K562 (cell line): Measurements from ENCODE around the gene PHTF2. TPM values are rescaled to one million over a fixed set of nuclear protein-coding genes. Genes with fewer than 3 reads are reported as not detected.
A peak's percentile ranks its signal among the peaks of the same experiment; 100 is the strongest.

Source experiments
- ATAC-seq: fragments of 200-7000 bp; cut with Tn5 transposase; 3 replicates; pipeline ENCODE4 v1.9.1; 2020; ENCODE audit warnings: moderate library complexity
- BruUV-seq: library from RNA; stranded (reverse); fragments of 400-500 nt; replicated peaks from 2 replicates; lab custom pipeline; 2021; lab: Mats Ljungman, UMichigan
- CTCF ChIA-PET: fragments of 300-600 bp; formaldehyde crosslinking; extraction: SDS; loops from one replicate; lab custom pipeline; 2021; ENCODE audit warnings: low intra/inter-chr PET ratio; lab: Yijun Ruan, JAX
- POLR2A ChIA-PET: fragments of 300-600, 350-650 bp; sonication (Branson Sonifier 250); formaldehyde crosslinking; extraction: SDS; loops from one replicate; lab custom pipeline; 2021; ENCODE audit warnings: antibody characterized with exemption, inconsistent platforms; lab: Yijun Ruan, JAX
- DNase-seq, 4 experiments: peaks; one replicate each; pipeline versions ENCODE4 v3.0.0 to v3.0.0-alpha.2; 2011 to 2018; ENCODE audit warnings: low spot score in 3 of 4, mixed read lengths in 3 of 4; ENCODE audit errors: extremely low read depth in 1 of 4
- FAIRE-seq: peaks from 2 replicates; lab custom pipeline; 2011; peaks lifted over from hg19 to GRCh38; lab: Jason Lieb, UNC
- H2AFZ ChIP-seq: 2 replicates; pipeline ENCODE4 v1.6.0; 2011; ENCODE audit warnings: low read depth, low read length, control low read depth, inconsistent platforms
- H3K27ac ChIP-seq: fragments of 200-600 bp; 3 replicates; pipeline ENCODE4 v1.8.0; 2011; ENCODE audit warnings: low read depth, mild to moderate bottlenecking, control low read depth, inconsistent platforms, low read length, moderate library complexity, mixed read lengths; ENCODE audit errors: extremely low read depth
- H3K27me3 ChIP-seq, 2 experiments: fragments of 300-600 bp in 1 of 2; 2 replicates in 1 of 2; 3 replicates in 1 of 2; pipeline versions ENCODE4 v1.6.0 to v1.8.0; 2011; ENCODE audit warnings: inconsistent platforms in 2 of 2, low read length in 2 of 2, mild to moderate bottlenecking in 1 of 2, mixed read lengths in 1 of 2, moderate library complexity in 1 of 2; ENCODE audit not compliant: control insufficient read depth in 2 of 2, insufficient read depth in 2 of 2
- H3K36me3 ChIP-seq: fragments of 300-600 bp; 3 replicates; pipeline ENCODE4 v1.8.0; 2011; ENCODE audit warnings: mild to moderate bottlenecking, low read length, inconsistent platforms; ENCODE audit not compliant: control insufficient read depth, insufficient read depth
- H3K4me1 ChIP-seq, 2 experiments: fragments of 200-600 bp in 1 of 2; replicated peaks in 1 of 2; 2 replicates in 1 of 2; 3 replicates in 1 of 2; pipeline versions ENCODE4 v1.5.1 to v1.8.0; 2011; ENCODE audit warnings: inconsistent platforms in 2 of 2, low read length in 2 of 2, mild to moderate bottlenecking in 1 of 2, mixed read lengths in 1 of 2, moderate library complexity in 1 of 2; ENCODE audit not compliant: control insufficient read depth in 2 of 2, insufficient read depth in 2 of 2
- H3K4me2 ChIP-seq: 2 replicates; pipeline ENCODE4 v1.6.1; 2011; ENCODE audit warnings: low read length, control low read depth, inconsistent platforms, mixed read lengths; ENCODE audit not compliant: insufficient read depth
- H3K4me3 ChIP-seq: fragments of 200-600 bp; sonication (generic), shearing (Covaris generic); 2 replicates; pipeline ENCODE4 v1.5.1; 2016; ENCODE audit warnings: control low read depth, inconsistent platforms
- H3K79me2 ChIP-seq: fragments of 200-600 bp; 3 replicates; pipeline ENCODE4 v1.8.0; 2011; ENCODE audit warnings: low read length, inconsistent platforms; ENCODE audit not compliant: control insufficient read depth, insufficient read depth
- H3K9ac ChIP-seq, 2 experiments: 2 replicates each; pipeline versions ENCODE4 v1.6.0 to v1.6.1; 2011; ENCODE audit warnings: low read depth in 2 of 2, low read length in 2 of 2, control low read depth in 1 of 2, inconsistent platforms in 1 of 2, mild to moderate bottlenecking in 1 of 2, mixed read lengths in 1 of 2; ENCODE audit not compliant: insufficient read depth in 1 of 2
- H3K9me1 ChIP-seq: one replicate; pipeline ENCODE4 v1.6.0; 2011; ENCODE audit warnings: inconsistent platforms, mild to moderate bottlenecking, low read length, moderate library complexity; ENCODE audit not compliant: control insufficient read depth, insufficient read depth
- H3K9me3 ChIP-seq: replicated peaks from 2 replicates; pipeline ENCODE4 v1.5.1; 2011; ENCODE audit warnings: low read depth, low read length, inconsistent platforms; ENCODE audit not compliant: control insufficient read depth, insufficient read depth
- H4K20me1 ChIP-seq: replicated peaks from 2 replicates; pipeline ENCODE4 v1.6.1; 2011; ENCODE audit warnings: low read length, inconsistent platforms, mixed read lengths; ENCODE audit not compliant: control insufficient read depth, insufficient read depth
- SMARCB1 ChIP-seq: IDR thresholded peaks from 2 replicates; pipeline ENCODE4 v1.6.1; 2011; ENCODE audit warnings: improper control_type of control experiment, low read depth; ENCODE audit not compliant: insufficient read length
- TEAD2 ChIP-seq: fragments of 450-650 bp; IDR thresholded peaks from 2 replicates; pipeline ENCODE4 v1.6.1; 2016; ENCODE audit warnings: missing genetic modification characterization, control low read depth, missing compliant biosample characterization
- WHSC1 ChIP-seq: IDR thresholded peaks from one replicate; pipeline ENCODE4 v1.6.1; 2012; ENCODE audit warnings: low read length, control low read depth, inconsistent platforms
- ZNF217 ChIP-seq: sonication (generic); formaldehyde crosslinking; IDR thresholded peaks from 2 replicates; pipeline ENCODE4 v1.8.0; 2022; ENCODE audit warnings: mild to moderate bottlenecking, missing genetic modification reagents
- ZNF583 ChIP-seq: fragments of 250-450 bp; sonication (Bioruptor Pico); IDR thresholded peaks from 2 replicates; pipeline ENCODE4 v1.4.0; 2020
- WGBS: fragments of 100-300 bp; shearing (Covaris generic); methylation state at CpG from one replicate; pipeline ENCODE4 v1.1.6; 2016; ENCODE audit warnings: low coverage, mixed read lengths; ENCODE audit not compliant: insufficient coverage; ENCODE audit errors: missing lambda C conversion rate; 5-methylcytosine and 5-hydroxymethylcytosine counted together
- in situ Hi-C: fragments of 300-500 bp; cut with MboI; formaldehyde crosslinking; loops from 4 replicates; pipeline ENCODE4 v1.15.0; 2018; ENCODE audit warnings: inconsistent platforms, mixed read lengths
- intact Hi-C: fragments of 100-400 bp; cut with micrococcal nuclease; formaldehyde crosslinking; loops from 2 replicates; pipeline ENCODE4 v1.14.2; 2022
- polyA plus RNA-seq, 8 experiments: library from polyadenylated mRNA; depleted of rRNA in 4 of 8; stranded (reverse) in 5 of 8; unstranded in 3 of 8; fragments of >200 nt; fragmentation: Nextera tagmentation in 2 of 8; fragmentation: Illumina TruSeq in 1 of 8; extraction: Ambion mirVana in 2 of 8; extraction: Trizol in 1 of 8; gene quantifications; 2 replicates each; pipeline versions ENCODE4 v1.2.1 to v1.2.3, GENCODE V29; 2011 to 2014; ENCODE audit warnings: inconsistent platforms in 1 of 8, missing spikeins in 1 of 8
- total RNA-seq, 7 experiments: library from RNA; depleted of rRNA in 6 of 7; stranded (reverse); fragments of >200 nt in 6 of 7; fragmentation: Illumina TruSeq in 2 of 7; extraction: Trizol in 2 of 7; gene quantifications; 2 replicates each; pipeline versions ENCODE4 v1.2.1 to v1.2.3, GENCODE V29; 2011 to 2021; ENCODE audit warnings: low replicate concordance in 1 of 7
- TF ChIP-seq, protein P1 (sequence below): fragments of 250-450 bp; sonication (Bioruptor Pico); IDR thresholded peaks from 2 replicates; pipeline ENCODE4 v1.4.0; 2020
- TF ChIP-seq, protein P2 (sequence below): fragments of 450-650 bp; formaldehyde crosslinking; IDR thresholded peaks from 2 replicates; pipeline ENCODE4 v1.4.0; 2020; ENCODE audit warnings: mild to moderate bottlenecking, mixed read lengths

The PHTF2 gene
- total and polyA plus RNA-seq, 9 of the 15 experiments (the other 6 are each of a cell fraction or from before 2014, with no cell fraction given): 17.9 to 43.6 (median 25.4) TPM

DNA sequence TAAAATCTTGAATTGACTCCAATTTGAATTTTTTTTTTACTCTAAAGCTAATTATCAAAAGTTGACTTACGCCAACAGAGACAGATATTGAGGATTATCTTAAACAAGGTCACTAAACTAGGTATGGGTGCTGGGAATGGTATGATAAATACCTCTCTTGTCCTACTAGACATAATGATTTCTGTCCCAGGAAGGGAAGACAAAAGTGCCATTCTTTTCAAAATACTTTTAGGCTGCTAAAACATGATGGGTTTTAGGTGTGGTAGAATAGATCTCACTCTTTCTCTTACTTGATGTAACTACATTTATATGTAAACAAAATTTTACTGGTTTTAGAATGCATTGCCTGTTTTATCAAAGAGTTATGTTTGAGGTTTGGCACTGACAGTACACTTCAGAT is 15.5 kb upstream of the PHTF2 start:
- no peak for FAIRE-seq

DNA sequence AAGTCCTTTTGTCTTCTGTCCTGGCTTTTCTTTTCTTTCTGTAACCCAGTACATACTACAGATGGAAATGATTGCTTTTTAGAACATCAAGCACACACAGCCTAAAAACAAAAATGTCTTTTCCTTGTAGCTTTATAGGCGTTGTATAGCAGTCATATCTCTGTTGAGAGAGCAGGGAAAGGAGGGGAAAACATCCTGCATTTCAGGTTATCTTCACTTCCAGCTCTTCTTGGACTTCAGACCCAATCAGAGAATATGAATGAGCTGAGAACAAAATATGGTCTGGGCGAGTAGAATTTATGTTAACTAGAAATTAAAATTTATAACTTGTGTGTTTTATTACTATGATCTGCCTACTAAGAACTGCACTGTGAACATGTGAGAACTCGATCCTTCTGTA is 15.0 kb upstream of the PHTF2 start:
- Histone ChIP-seq H3K4me1 (peaks cover 0 to 10% of the 10 kb centered on the region in 2 experiments; a peak in 1 of 5 replicates), H3K9me1 (no peaks in the 10 kb centered on the region), H3K27ac (peak overlapping the region; percentile 15; the same call in 1 of the 3 replicates), H3K9me3 (peaks cover 3% of the 10 kb centered on the region; the same call in 1 of the 2 replicates), H3K4me3 (no peak overlapping the region), H3K4me2 (no peak overlapping the region; the same call in 1 of the 2 replicates), H3K79me2 (no peaks in the 10 kb centered on the region), H2AFZ (no peak overlapping the region), H3K36me3 (peaks cover 49% of the 10 kb centered on the region), H3K9ac (no peak overlapping the region), H3K27me3 (no peaks in the 10 kb centered on the region), H4K20me1 (no peaks in the 10 kb centered on the region)
- intact Hi-C loops: no loop called here
- ChIA-PET POLR2A (interaction anchor here (0.7 kb wide), 1 partner anchor 150 kb away, joined by 3 read pairs; no protein-coding TSS in a partner anchor), CTCF (no interaction called here)
- ATAC-seq (peak; percentile 48), DNase-seq (no peak), FAIRE-seq (peak; percentile 40)
- in situ Hi-C loops: no loop called here
- WGBS: 58% methylated on average over 3 of the region's 3 CpGs
- BruUV-seq: no TSS peak
- no peak for TF ChIP-seq ZNF217
- no peak for TF ChIP-seq TEAD2 (tag)
- TF ChIP-seq ZNF583: no peak
- TF ChIP-seq, protein P1, sequence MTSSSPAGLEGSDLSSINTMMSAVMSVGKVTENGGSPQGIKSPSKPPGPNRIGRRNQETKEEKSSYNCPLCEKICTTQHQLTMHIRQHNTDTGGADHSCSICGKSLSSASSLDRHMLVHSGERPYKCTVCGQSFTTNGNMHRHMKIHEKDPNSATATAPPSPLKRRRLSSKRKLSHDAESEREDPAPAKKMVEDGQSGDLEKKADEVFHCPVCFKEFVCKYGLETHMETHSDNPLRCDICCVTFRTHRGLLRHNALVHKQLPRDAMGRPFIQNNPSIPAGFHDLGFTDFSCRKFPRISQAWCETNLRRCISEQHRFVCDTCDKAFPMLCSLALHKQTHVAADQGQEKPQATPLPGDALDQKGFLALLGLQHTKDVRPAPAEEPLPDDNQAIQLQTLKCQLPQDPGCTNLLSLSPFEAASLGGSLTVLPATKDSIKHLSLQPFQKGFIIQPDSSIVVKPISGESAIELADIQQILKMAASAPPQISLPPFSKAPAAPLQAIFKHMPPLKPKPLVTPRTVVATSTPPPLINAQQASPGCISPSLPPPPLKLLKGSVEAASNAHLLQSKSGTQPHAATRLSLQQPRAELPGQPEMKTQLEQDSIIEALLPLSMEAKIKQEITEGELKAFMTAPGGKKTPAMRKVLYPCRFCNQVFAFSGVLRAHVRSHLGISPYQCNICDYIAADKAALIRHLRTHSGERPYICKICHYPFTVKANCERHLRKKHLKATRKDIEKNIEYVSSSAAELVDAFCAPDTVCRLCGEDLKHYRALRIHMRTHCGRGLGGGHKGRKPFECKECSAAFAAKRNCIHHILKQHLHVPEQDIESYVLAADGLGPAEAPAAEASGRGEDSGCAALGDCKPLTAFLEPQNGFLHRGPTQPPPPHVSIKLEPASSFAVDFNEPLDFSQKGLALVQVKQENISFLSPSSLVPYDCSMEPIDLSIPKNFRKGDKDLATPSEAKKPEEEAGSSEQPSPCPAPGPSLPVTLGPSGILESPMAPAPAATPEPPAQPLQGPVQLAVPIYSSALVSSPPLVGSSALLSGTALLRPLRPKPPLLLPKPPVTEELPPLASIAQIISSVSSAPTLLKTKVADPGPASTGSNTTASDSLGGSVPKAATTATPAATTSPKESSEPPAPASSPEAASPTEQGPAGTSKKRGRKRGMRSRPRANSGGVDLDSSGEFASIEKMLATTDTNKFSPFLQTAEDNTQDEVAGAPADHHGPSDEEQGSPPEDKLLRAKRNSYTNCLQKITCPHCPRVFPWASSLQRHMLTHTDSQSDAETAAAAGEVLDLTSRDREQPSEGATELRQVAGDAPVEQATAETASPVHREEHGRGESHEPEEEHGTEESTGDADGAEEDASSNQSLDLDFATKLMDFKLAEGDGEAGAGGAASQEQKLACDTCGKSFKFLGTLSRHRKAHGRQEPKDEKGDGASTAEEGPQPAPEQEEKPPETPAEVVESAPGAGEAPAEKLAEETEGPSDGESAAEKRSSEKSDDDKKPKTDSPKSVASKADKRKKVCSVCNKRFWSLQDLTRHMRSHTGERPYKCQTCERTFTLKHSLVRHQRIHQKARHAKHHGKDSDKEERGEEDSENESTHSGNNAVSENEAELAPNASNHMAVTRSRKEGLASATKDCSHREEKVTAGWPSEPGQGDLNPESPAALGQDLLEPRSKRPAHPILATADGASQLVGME (CRISPR knock-in tag): no peak
- no peak for TF ChIP-seq WHSC1
- TF ChIP-seq SMARCB1: no peak

More for the DNA sequence above, 15.5 kb upstream of the PHTF2 start:
- Histone ChIP-seq H3K9ac (no peak overlapping the region), H3K27me3 (no peaks in the 10 kb centered on the region), H3K79me2 (0 out of 3 replicates have a peak, but pooled peaks cover 4% of the 10 kb centered on the region), H3K9me1 (no peaks in the 10 kb centered on the region), H3K36me3 (peaks cover 54% of the 10 kb centered on the region), H2AFZ (no peak overlapping the region), H3K4me3 (no peak overlapping the region), H3K27ac (peak overlapping the region; percentile 15; the same call in 1 of the 3 replicates), H4K20me1 (no peaks in the 10 kb centered on the region), H3K4me1 (peaks cover 0 to 10% of the 10 kb centered on the region in 2 experiments; a peak in 1 of 5 replicates), H3K9me3 (peaks cover 3% of the 10 kb centered on the region; the same call in 1 of the 2 replicates), H3K4me2 (no peak overlapping the region)
- in situ Hi-C loops (no loop called here), intact Hi-C loops (no loop called here)
- POLR2A ChIA-PET: interaction anchor here (0.7 kb wide), 1 partner anchor 151 kb away, joined by 3 read pairs; no protein-coding TSS in a partner anchor
- ATAC-seq (no peak; the same call in 1 of the 3 replicates), DNase-seq (no peak)
- BruUV-seq: no TSS peak
- WGBS: 58% methylated on average over 1 of the region's 1 CpG
- TF ChIP-seq, protein P2, sequence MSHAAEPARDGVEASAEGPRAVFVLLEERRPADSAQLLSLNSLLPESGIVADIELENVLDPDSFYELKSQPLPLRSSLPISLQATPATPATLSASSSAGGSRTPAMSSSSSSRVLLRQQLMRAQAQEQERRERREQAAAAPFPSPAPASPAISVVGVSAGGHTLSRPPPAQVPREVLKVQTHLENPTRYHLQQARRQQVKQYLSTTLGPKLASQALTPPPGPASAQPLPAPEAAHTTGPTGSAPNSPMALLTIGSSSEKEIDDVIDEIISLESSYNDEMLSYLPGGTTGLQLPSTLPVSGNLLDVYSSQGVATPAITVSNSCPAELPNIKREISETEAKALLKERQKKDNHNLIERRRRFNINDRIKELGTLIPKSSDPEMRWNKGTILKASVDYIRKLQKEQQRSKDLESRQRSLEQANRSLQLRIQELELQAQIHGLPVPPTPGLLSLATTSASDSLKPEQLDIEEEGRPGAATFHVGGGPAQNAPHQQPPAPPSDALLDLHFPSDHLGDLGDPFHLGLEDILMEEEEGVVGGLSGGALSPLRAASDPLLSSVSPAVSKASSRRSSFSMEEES (CRISPR knock-in tag): no peak
- CTCF ChIA-PET: no interaction called here
